ENCODE data around the gene SULT1C2. TPM values are rescaled to one million over a fixed set of nuclear protein-coding genes. Genes with fewer than 3 reads are reported as not detected.
"Not testable (repeated sequence)": the region's sequence is repeated elsewhere in the genome, so short reads cannot be mapped to it uniquely, and the experiment has no call there.

Gene SULT1C2
- total RNA-seq, result 4.7 and 13.1 TPM in 2 replicates

GRCh38 chr2:108288534-108289106 lies at the start of gene SULT1C2:
SULT1C2 (plus strand) TSS chr2:108288895; CDS start chr2:108293668, 4,773 bp downstream.
- peak; percentile 99 for DNase-seq (ENCODE audit: low read depth)

GRCh38 chr2:108239786-108240185 lies 48.9 kb upstream of the SULT1C2 start, which contains the start of gene SULT1C3:
SULT1C3 (plus strand) TSS chr2:108239968; CDS start chr2:108247195, 7,227 bp downstream.
- no peak for DNase-seq (ENCODE audit: low read depth)

GRCh38 chr2:108240966-108241365 lies 47.7 kb upstream of the SULT1C2 start:
- no peak for DNase-seq (ENCODE audit: low read depth)

- DNase-seq (ENCODE audit: low read depth), result peak; percentile 34
These were observed 45.1 kb upstream of the SULT1C2 start for GRCh38 chr2:108243566-108243965.

GRCh38 chr2:108244667-108245414 lies 43.9 kb upstream of the SULT1C2 start:
- DNase-seq (ENCODE audit: low read depth), result no peak

- DNase-seq (ENCODE audit: low read depth), result no peak
These were observed 35.6 kb upstream of the SULT1C2 start for GRCh38 chr2:108253106-108253505.

- DNase-seq (ENCODE audit: low read depth), result peak; percentile 57
These were observed 30.9 kb upstream of the SULT1C2 start for GRCh38 chr2:108257757-108258331.

- no peak for DNase-seq (ENCODE audit: low read depth)
These were observed 27.9 kb upstream of the SULT1C2 start for GRCh38 chr2:108260773-108261172.

GRCh38 chr2:108262036-108262435 lies 26.7 kb upstream of the SULT1C2 start:
- no peak for DNase-seq (ENCODE audit: low read depth)

- no peak for DNase-seq (ENCODE audit: low read depth)
These were observed 25.3 kb upstream of the SULT1C2 start for GRCh38 chr2:108263401-108263800.

GRCh38 chr2:108266218-108266617 lies 22.5 kb upstream of the SULT1C2 start:
- DNase-seq (ENCODE audit: low read depth), result peak; percentile 85

GRCh38 chr2:108267101-108267500 lies 21.6 kb upstream of the SULT1C2 start:
- DNase-seq (ENCODE audit: low read depth), result peak; percentile 94

GRCh38 chr2:108268001-108268400 lies 20.7 kb upstream of the SULT1C2 start:
- peak; percentile 99 for DNase-seq (ENCODE audit: low read depth)

GRCh38 chr2:108270346-108270745 lies 18.3 kb upstream of the SULT1C2 start:
- DNase-seq (ENCODE audit: low read depth), result no peak

GRCh38 chr2:108270768-108271506 lies 17.8 kb upstream of the SULT1C2 start:
- DNase-seq (ENCODE audit: low read depth), result peak; percentile 63

GRCh38 chr2:108271691-108272253 lies 16.9 kb upstream of the SULT1C2 start:
- DNase-seq (ENCODE audit: low read depth), result peak; percentile 93

- DNase-seq (ENCODE audit: low read depth), result peak; percentile 64
These were observed 10.1 kb upstream of the SULT1C2 start for GRCh38 chr2:108278631-108279030.

- DNase-seq (ENCODE audit: low read depth), result no peak
These were observed 9.2 kb upstream of the SULT1C2 start for GRCh38 chr2:108279468-108279867.

- DNase-seq (ENCODE audit: low read depth), result no peak
These were observed 8.2 kb upstream of the SULT1C2 start for GRCh38 chr2:108280466-108280865.

- DNase-seq (ENCODE audit: low read depth), result not testable (repeated sequence)
These were observed 4.1 kb upstream of the SULT1C2 start for GRCh38 chr2:108284566-108284965.

GRCh38 chr2:108285616-108286015 lies 3.1 kb upstream of the SULT1C2 start:
- DNase-seq (ENCODE audit: low read depth), result no peak

GRCh38 chr2:108287169-108287568 lies 1.5 kb upstream of the SULT1C2 start:
- DNase-seq (ENCODE audit: low read depth), result peak; percentile 26

Data from renal cortical epithelial cell (primary cell).